SK-N-SH treated with all-trans-retinoic acid at 6 μM for 48 hours (cell line): Measurements from ENCODE around the gene GPANK1.

ENCODE experiments used
- CREB5 ChIP-seq: fragments of 250-450 bp; sonication (Bioruptor Pico); IDR thresholded peaks from 2 replicates; pipeline ENCODE4 v1.5.1; 2020; ENCODE audit warnings: low read depth, mild to moderate bottlenecking, moderate library complexity
- PATZ1 ChIP-seq: fragments of 250-450 bp; sonication (Bioruptor Pico); IDR thresholded peaks from 2 replicates; pipeline ENCODE4 v1.8.0; 2020; ENCODE audit warnings: mild to moderate bottlenecking, moderate library complexity, borderline replicate concordance
- ZNF8 ChIP-seq: fragments of 450-650 bp; formaldehyde crosslinking; IDR thresholded peaks from 2 replicates; pipeline ENCODE4 v1.5.0; 2020; ENCODE audit warnings: mild to moderate bottlenecking, moderate library complexity

DNA sequence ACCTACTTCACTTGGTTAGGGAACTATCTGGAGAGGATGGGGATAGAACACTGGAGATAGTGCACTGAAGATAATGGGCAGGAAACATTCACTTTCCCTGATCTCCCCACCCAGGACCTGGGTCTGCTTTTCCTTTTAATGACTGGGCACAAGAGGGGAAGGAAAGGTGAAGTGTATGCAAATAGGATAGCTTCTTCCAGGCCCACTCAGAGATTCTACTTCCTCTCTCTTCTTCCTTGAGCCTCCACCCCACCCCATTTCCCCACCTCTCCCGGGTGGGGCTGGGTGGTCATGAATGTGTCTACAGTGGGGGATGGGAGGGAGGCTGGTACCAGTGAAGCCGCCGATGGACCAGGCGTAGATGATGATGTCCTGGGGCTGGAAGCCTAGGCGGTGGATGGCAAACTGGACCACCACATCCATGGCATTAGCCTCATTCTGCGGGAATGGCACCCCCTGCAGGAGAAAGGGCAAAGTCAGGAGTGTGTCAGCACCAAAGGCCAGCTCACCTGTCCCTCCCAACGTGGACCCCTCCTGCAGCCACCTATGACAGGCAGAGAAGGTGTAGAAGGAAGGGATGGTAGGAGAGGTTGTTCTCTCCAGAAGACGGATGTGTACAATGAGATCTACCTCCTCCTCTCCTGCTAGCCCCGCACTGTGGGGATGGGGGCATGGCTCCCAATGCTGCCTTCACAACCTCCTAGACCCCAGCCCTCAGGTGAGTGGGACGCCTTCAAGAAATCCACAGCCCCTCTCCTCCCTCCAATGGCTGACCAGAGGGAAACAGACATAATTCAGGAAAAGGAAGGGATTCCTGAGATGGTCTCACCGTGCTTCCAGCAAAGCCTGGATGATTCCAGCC, 24.7 kb upstream of the GPANK1 start:
- TF ChIP-seq CREB5 (CRISPR knock-in tag) (no peak), PATZ1 (CRISPR knock-in tag) (no peak), ZNF8 (no peak)
